SK-N-SH treated with all-trans-retinoic acid at 6 μM for 48 hours (cell line): ENCODE measurements around the gene GALNT6.

ENCODE experiments used
- ATAC-seq: fragments of 200-7000 bp; cut with Tn5 transposase; 3 replicates; pipeline ENCODE4 v1.9.1; 2020; ENCODE audit warnings: mild to moderate bottlenecking, moderate library complexity
- BACH2 ChIP-seq: fragments of 250-450 bp; sonication (Bioruptor Pico); IDR thresholded peaks from 2 replicates; pipeline ENCODE4 v1.9.0; 2021; ENCODE audit warnings: mild to moderate bottlenecking, borderline replicate concordance
- CSDC2 ChIP-seq: fragments of 250-450 bp; sonication (Bioruptor Pico); IDR thresholded peaks from 2 replicates; pipeline ENCODE4 v1.5.0; 2020; ENCODE audit warnings: mild to moderate bottlenecking, moderate library complexity
- CSRNP3 ChIP-seq: fragments of 250-450 bp; sonication (Bioruptor Pico); IDR thresholded peaks from 2 replicates; pipeline ENCODE4 v1.5.1; 2021; ENCODE audit warnings: mild to moderate bottlenecking, moderate library complexity
- ESRRG ChIP-seq: fragments of 250-450 bp; sonication (Bioruptor Pico); IDR thresholded peaks from 2 replicates; pipeline ENCODE4 v1.6.1; 2021; ENCODE audit warnings: mild to moderate bottlenecking
- GLIS3 ChIP-seq: fragments of 250-450 bp; sonication (Bioruptor Pico); IDR thresholded peaks from 2 replicates; pipeline ENCODE4 v1.5.0; 2020; ENCODE audit warnings: mild to moderate bottlenecking, moderate library complexity
- ISL1 ChIP-seq: fragments of 250-450 bp; sonication (Bioruptor Pico); IDR thresholded peaks from 2 replicates; pipeline ENCODE4 v2.1.2; 2022; ENCODE audit warnings: mild to moderate bottlenecking, moderate library complexity
- OSR1 ChIP-seq: fragments of 250-450 bp; sonication (Bioruptor Pico); IDR thresholded peaks from 2 replicates; pipeline ENCODE4 v1.8.0; 2022; ENCODE audit warnings: moderate library complexity, mild to moderate bottlenecking, inconsistent platforms
- PPARA ChIP-seq: fragments of 250-450 bp; sonication (Bioruptor Pico); IDR thresholded peaks from 2 replicates; pipeline ENCODE4 v1.5.0; 2020; ENCODE audit warnings: mild to moderate bottlenecking, borderline replicate concordance
- SNAI2 ChIP-seq: fragments of 250-450 bp; sonication (Bioruptor Pico); IDR thresholded peaks from 2 replicates; pipeline ENCODE4 v1.5.0; 2020; ENCODE audit warnings: mild to moderate bottlenecking, moderate library complexity
- TCF4 ChIP-seq: fragments of 250-450 bp; sonication (Bioruptor Pico); IDR thresholded peaks from 2 replicates; pipeline ENCODE4 v1.8.0; 2021; ENCODE audit warnings: mild to moderate bottlenecking, moderate library complexity, borderline replicate concordance
- TOX ChIP-seq: fragments of 250-450 bp; sonication (Bioruptor Pico); IDR thresholded peaks from 2 replicates; pipeline ENCODE4 v1.8.0; 2021; ENCODE audit warnings: mild to moderate bottlenecking, moderate library complexity, borderline replicate concordance
- TSHZ2 ChIP-seq: fragments of 250-450 bp; sonication (Bioruptor Pico); IDR thresholded peaks from 2 replicates; pipeline ENCODE4 v1.5.0; 2020; ENCODE audit warnings: mild to moderate bottlenecking, moderate library complexity
- ZC3H10 ChIP-seq: fragments of 250-450 bp; sonication (Bioruptor Pico); IDR thresholded peaks from 2 replicates; pipeline ENCODE4 v1.5.1; 2021; ENCODE audit warnings: mild to moderate bottlenecking, moderate library complexity
- ZFP3 ChIP-seq: fragments of 250-450 bp; sonication (Bioruptor Pico); IDR thresholded peaks from 2 replicates; pipeline ENCODE4 v1.5.0; 2020; ENCODE audit warnings: mild to moderate bottlenecking, moderate library complexity
- ZNF565 ChIP-seq: fragments of 450-650 bp; formaldehyde crosslinking; conservative IDR thresholded peaks from 2 replicates; pipeline ENCODE4 v1.5.0; 2020; ENCODE audit warnings: low read depth, mild to moderate bottlenecking, moderate library complexity
- ZNF70 ChIP-seq: fragments of 450-650 bp; formaldehyde crosslinking; IDR thresholded peaks from 2 replicates; pipeline ENCODE4 v1.5.0; 2020; ENCODE audit warnings: mild to moderate bottlenecking, moderate library complexity
- ZNF8 ChIP-seq: fragments of 450-650 bp; formaldehyde crosslinking; IDR thresholded peaks from 2 replicates; pipeline ENCODE4 v1.5.0; 2020; ENCODE audit warnings: mild to moderate bottlenecking, moderate library complexity
- TF ChIP-seq, protein P1 (sequence below): fragments of 250-450 bp; sonication (Bioruptor Pico); IDR thresholded peaks from 2 replicates; pipeline ENCODE4 v1.8.0; 2020; ENCODE audit warnings: mild to moderate bottlenecking, moderate library complexity, borderline replicate concordance
- TF ChIP-seq, protein P2 (sequence below): fragments of 250-450 bp; sonication (Bioruptor Pico); IDR thresholded peaks from 2 replicates; pipeline ENCODE4 v1.5.1; 2020; ENCODE audit warnings: low read depth, mild to moderate bottlenecking, moderate library complexity
- TF ChIP-seq, protein P3 (sequence below): fragments of 250-450 bp; sonication (Bioruptor Pico); IDR thresholded peaks from 2 replicates; pipeline ENCODE4 v1.8.0; 2021; ENCODE audit warnings: low read depth, mild to moderate bottlenecking, moderate library complexity, borderline replicate concordance

GALNT6 gene

GRCh38 chr12:51306507-51306906 lies 84.7 kb downstream of the GALNT6 start:
- no peak for ATAC-seq
- TF ChIP-seq CSRNP3 (CRISPR knock-in tag), result no peak
- TF ChIP-seq ISL1 (CRISPR knock-in tag), result no peak
- no peak for TF ChIP-seq SNAI2
- no peak for TF ChIP-seq ZNF565 (CRISPR knock-in tag)
- TF ChIP-seq PPARA (CRISPR knock-in tag), result no peak
- no peak for TF ChIP-seq TCF4 (CRISPR knock-in tag)
- TF ChIP-seq, protein P1, sequence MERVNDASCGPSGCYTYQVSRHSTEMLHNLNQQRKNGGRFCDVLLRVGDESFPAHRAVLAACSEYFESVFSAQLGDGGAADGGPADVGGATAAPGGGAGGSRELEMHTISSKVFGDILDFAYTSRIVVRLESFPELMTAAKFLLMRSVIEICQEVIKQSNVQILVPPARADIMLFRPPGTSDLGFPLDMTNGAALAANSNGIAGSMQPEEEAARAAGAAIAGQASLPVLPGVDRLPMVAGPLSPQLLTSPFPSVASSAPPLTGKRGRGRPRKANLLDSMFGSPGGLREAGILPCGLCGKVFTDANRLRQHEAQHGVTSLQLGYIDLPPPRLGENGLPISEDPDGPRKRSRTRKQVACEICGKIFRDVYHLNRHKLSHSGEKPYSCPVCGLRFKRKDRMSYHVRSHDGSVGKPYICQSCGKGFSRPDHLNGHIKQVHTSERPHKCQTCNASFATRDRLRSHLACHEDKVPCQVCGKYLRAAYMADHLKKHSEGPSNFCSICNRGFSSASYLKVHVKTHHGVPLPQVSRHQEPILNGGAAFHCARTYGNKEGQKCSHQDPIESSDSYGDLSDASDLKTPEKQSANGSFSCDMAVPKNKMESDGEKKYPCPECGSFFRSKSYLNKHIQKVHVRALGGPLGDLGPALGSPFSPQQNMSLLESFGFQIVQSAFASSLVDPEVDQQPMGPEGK (CRISPR knock-in tag), result no peak
- no peak for TF ChIP-seq CSDC2 (CRISPR knock-in tag)
- TF ChIP-seq GLIS3 (CRISPR knock-in tag), result no peak
- TF ChIP-seq ESRRG (CRISPR knock-in tag), result no peak
- no peak for TF ChIP-seq TSHZ2 (CRISPR knock-in tag)
- TF ChIP-seq OSR1, result no peak
- TF ChIP-seq TOX, result no peak
- no peak for TF ChIP-seq ZFP3
- TF ChIP-seq ZC3H10 (CRISPR knock-in tag), result no peak
- no peak for TF ChIP-seq ZNF70
- TF ChIP-seq, protein P2, sequence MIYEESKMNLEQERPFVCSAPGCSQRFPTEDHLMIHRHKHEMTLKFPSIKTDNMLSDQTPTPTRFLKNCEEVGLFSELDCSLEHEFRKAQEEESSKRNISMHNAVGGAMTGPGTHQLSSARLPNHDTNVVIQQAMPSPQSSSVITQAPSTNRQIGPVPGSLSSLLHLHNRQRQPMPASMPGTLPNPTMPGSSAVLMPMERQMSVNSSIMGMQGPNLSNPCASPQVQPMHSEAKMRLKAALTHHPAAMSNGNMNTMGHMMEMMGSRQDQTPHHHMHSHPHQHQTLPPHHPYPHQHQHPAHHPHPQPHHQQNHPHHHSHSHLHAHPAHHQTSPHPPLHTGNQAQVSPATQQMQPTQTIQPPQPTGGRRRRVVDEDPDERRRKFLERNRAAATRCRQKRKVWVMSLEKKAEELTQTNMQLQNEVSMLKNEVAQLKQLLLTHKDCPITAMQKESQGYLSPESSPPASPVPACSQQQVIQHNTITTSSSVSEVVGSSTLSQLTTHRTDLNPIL (CRISPR knock-in tag), result no peak
- no peak for TF ChIP-seq BACH2 (CRISPR knock-in tag)
- TF ChIP-seq, protein P3, sequence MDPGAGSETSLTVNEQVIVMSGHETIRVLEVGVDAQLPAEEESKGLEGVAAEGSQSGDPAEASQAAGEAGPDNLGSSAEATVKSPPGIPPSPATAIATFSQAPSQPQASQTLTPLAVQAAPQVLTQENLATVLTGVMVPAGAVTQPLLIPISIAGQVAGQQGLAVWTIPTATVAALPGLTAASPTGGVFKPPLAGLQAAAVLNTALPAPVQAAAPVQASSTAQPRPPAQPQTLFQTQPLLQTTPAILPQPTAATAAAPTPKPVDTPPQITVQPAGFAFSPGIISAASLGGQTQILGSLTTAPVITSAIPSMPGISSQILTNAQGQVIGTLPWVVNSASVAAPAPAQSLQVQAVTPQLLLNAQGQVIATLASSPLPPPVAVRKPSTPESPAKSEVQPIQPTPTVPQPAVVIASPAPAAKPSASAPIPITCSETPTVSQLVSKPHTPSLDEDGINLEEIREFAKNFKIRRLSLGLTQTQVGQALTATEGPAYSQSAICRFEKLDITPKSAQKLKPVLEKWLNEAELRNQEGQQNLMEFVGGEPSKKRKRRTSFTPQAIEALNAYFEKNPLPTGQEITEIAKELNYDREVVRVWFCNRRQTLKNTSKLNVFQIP (CRISPR knock-in tag), result no peak
- no peak for TF ChIP-seq ZNF8 (CRISPR knock-in tag)
- TF ChIP-seq, all 23 proteins: peak for 0
